ENCODE measurements around the gene ATG9A.
A peak's percentile ranks its signal among the peaks of the same experiment; 100 is the strongest.

The ATG9A gene

DNA sequence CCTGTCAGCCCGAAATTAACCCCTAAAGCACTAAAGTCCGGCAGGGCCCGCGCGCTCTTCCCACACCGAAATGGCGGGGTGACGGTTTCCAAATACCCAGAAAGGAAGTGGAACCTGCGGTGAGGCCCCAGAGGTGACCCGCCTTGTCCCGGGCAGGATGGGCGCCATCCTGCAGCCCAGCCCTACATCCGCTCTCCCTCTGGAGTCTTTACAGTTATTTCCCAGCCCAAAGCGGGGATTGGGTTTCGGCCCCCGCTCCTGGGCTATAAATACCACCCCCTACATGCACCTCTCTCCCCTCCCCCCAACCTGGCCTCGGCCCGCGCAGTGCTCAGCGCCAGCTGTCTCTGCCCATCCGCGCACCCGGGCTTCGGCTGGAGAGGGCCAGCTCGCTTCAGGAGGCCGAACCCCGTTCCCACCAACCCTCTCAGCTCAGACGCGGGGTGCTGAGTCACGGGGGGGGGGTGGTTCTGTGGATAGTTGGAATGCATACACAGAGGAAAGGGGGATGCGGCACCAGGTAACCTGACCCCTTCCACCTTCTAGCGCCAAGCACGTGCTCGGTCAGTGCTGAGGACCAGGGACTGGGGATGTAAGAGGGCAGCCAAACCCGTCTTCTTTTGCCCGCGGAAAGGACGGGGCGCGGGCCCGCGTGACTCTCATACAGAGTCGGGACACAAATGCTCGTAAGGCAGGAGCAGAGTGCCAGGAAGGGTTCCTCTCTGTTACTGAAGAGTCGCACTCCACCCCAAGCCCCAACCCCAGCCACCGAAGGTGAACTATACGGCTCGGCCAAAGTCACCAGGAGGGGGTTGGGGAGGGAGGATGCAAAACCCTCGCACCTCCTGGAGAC, 23.7 kb upstream of the ATG9A start, which contains the start of gene TUBA4B:
Gene TUBA4B (plus strand): TSS at position 344 of the 853 bp plus-strand sequence. CDS start 165 bp downstream, at position 509.
- peak; percentile 51 for DNase-seq

DNA sequence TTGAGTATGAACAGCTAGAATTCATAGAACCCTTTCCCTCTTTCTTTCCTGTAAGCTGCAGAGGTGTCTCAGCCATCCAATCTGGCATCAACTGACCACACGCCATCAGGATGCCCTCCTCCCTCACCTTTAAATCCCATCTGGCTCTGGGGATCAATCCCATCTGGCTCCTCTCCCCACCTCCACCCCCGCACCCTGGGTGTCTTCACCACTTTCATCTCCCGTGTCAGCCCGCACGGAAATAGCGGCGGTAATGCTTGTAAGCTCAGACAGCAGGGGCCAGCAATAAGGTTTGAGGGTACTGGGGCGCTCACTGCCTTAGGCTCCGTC, 23.1 kb upstream of the ATG9A start:
- peak; percentile 44 for DNase-seq

DNA sequence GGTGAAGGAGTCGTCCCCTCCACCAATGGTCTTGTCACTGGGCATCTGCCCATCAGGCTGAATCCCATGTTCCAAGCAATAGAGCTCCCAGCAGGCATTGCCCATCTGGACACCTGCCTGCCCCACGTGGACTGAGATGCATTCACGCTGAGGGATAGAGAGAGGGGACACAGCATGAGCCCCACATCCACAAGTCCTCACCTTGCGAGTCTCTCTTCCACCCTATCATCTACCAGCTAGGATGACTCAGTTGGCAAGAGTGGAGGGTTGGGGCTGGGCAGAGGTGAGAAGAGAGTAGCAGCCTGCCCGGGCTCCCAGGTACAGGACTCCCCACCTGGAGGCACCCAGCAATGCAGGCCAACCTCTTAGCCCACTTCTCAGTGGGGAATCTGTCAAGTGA, 22.6 kb upstream of the ATG9A start:
- peak; percentile 44 for DNase-seq

DNA sequence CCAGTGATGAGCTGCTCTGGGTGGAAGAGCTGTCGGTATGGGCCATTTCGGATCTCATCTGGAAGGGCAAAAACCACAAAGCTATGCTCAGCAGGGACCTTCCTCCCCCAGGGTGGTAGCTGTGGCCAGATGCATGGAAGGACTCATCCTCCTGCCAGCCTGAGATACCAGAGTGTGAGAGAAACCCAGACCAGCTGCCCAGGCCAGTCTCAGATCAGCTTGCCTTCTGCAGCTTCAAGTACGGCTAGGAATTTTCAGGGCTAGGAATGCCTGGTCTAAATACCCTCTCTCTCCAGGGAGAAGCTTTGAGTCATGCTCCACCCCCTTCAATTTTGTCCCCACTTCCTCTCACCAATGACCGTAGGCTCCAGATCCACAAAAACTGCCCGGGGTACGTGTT, 22.2 kb upstream of the ATG9A start:
- no peak for DNase-seq

DNA sequence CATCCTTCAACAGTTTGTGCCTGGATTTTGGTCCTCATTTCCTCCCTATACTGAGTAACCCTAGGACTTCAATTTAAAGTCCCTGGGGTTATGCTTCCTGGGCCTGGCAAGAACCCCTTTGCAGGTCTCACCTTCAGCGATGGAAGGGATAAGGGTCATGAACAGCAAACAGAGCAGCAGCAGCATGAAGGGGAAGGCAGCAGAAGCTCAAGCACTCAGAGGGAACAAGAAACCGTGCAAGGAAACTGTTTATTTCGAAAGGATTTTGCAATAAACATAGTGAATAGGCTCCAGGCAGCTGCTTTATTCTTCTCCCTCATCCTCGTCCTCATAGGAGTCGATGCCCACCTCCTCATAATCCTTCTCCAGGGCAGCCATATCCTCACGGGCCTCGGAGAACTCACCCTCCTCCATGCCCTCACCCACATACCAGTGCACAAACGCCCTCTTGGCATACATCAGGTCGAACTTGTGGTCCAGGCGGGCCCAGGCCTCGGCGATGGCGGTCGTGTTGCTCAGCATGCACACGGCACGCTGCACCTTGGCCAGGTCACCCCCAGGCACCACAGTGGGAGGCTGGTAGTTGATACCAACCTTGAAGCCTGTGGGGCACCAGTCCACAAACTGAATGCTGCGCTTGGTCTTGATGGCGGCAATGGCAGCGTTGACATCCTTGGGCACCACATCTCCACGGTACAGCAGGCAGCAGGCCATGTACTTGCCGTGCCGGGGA, 20.8 kb upstream of the ATG9A start:
- DNase-seq = no peak

DNA sequence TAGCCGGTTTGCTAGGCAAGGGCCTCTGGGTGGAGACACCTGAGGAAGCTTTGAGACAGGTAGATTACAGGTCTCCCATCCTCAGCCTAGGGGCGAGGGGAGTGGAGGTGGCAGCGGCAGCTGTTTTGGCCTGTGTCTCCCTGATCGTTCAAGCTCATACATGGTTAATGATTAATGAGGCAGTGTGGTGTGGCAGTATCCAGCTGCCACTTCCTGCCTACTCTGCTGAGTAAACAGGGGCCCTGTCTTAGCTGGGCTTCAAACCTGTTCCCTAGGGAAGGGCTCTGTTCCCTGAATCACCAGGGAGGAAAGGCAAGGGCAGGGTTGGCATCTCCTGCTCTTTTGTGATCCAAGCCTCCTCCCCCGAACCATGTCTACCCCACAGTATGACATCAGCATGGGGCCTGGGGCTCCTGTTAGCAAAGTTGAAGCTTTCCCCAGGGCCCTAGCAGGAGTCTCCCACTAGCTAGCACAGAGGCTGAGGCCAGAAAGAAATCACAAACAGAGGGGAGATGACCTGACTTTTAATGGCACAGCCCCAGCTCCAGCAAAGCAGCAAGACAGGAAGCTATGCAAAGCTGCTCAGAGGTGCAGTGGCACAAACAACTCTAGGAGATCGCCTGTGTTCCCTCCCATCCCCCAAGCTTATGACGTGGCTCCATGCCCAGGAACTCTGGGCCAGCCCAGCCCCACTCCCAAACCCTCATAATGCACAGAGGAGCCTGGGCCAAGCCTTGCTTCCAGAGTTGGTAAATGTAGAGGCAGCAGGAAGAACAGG, 20.0 kb upstream of the ATG9A start:
- peak; percentile 46 for DNase-seq

DNA sequence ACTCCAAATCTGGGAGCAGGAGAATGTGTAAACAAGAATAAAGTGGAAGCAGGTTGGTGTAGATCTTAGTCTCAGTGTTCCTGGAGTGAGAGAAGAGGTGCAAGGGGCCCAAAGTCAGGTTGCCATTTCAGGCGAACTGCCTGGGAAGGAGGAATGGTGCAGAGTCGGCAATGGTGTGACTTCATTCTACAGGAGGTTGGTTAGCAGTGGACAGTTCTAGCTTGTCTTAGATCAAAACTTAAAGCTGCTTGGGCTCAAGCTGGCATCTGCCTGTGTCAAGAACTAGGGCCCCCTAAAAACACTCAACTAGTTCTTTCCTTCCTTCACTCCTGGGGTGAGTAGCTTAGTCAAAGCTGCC, 19.4 kb upstream of the ATG9A start:
- no peak for DNase-seq

DNA sequence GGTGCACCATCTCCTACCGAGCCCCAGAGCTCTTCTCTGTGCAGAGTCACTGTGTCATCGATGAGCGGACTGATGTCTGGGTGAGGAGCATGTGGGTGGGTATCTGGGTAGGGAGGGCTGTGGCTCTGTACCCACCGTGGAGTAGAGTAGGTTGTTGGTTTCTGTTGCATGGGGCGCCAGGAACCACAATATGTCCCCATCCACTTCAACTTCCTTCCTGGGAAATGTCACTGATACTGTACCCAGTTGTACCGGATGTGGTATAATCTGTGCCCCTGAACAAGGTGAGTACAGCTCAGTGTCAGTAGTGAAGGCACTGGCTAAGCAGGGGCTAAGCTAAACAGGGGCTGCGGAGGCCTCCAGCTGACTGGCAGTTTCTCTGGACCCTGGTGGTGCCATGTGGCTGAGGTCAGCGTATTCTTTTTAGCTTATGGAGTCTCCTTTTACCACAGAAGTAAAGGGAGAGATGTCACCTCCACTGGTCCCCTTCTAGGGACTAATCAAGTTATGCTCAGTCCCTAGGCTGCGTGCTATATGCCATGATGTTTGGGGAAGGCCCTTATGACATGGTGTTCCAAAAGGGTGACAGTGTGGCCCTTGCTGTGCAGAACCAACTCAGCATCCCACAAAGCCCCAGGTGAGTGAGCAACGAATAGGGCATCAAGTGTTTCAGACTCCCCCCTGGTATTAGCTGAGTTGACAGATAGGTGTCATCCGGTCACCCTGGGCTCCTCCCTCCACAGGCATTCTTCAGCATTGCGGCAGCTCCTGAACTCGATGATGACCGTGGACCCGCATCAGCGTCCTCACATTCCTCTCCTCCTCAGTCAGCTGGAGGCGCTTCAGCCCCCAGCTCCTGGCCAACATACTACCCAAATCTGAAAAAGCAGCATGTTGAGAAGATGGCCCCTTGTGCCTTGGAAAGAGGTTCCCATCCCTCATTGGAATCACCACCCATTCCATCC, 18.5 kb upstream of the ATG9A start:
- DNase-seq = peak; percentile 72

DNA sequence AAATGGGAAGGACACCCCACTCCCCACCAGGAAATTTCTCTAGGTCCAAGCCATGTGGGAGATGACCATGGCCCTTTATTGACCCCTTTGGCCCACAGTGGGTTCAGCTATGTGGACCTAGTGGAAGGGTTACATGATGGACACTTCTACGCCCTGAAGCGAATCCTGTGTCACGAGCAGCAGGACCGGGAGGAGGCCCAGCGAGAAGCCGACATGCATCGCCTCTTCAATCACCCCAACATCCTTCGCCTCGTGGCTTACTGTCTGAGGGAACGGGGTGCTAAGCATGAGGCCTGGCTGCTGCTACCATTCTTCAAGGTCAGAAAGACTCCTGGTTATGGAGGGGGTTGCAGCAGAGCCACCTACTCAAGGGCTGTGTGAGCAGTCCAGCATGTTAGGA, 17.1 kb upstream of the ATG9A start:
- no peak for DNase-seq

DNA sequence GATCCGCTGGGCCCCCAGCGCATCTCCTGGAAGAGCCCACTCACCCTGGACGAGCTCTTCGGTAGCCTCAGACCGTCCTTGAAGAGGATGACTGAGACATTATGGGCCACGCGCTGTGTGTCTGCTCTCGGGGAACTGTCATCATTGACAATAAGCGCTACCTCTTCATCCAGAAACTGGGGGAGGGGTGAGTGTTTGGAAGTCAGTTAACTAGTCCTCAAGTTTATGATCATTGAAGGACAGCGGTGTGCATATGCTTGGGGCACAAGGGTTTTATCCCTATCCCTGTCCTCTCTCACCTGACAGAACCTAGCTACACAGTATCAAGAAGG, 16.4 kb upstream of the ATG9A start:
- DNase-seq = peak; percentile 21

DNA sequence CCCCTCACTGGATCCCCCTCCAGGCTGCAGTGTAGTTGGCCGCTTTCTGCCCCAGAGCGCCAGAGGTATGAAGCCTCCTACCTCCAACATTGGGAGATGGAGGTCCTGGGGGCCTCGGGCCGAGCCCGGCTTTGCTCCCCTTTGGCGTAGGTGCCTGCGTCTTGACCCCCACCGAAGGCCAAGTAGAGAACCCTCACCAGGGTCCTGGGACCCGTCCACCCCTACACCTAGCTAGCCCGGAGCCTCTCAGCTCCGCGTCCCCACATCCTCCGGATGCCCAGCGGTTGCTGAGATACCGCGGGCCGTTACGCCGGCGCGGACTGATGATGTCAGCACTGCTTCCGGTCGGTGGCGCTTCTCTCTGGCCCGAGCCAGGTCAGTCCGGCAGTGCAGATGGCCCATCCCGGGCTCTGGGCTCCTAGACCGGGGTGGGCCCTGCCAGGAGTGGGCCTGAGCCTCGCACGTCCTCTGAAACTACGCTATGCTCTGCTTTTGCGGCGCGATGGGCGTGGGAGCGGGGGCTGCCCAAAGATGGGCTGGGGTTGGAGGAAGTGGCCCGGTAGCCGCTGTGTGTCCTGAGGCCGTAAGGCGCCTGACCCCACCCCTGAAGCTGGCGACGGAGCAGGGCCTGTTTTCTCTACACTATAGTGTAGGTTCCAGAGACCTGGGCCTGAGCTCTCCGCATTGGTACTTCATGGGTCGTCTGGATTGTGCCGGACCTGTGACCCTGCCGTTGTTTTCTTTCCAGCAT, 15.9 kb upstream of the ATG9A start, which contains the start of the genes GLB1L and STK16:
Gene GLB1L (minus strand): TSS at position 297 of the 751 bp plus-strand sequence. CDS start 1,871 bp downstream, outside the sequence.
Gene STK16 (plus strand): TSS at position 332 of the 751 bp plus-strand sequence. CDS start 521 bp downstream, outside the sequence.
- peak; percentile 86 for DNase-seq

DNA sequence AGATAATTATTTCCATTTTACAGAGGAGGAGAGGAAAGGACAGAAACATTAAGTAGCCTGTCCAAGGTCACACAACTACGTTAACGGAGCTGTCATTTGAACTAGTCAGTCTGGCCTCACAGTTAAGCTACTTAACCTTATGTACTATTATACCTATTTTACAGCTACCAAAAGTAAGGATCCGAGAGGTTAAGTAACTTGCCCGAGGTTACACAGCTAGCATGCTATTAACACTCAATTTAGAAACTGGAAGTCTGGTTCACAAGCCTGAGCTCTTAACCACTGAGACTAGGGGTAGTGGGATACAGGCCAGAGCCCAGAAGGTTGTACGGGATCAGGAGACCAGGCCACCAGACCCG, 15.3 kb upstream of the ATG9A start:
- no peak for DNase-seq

DNA sequence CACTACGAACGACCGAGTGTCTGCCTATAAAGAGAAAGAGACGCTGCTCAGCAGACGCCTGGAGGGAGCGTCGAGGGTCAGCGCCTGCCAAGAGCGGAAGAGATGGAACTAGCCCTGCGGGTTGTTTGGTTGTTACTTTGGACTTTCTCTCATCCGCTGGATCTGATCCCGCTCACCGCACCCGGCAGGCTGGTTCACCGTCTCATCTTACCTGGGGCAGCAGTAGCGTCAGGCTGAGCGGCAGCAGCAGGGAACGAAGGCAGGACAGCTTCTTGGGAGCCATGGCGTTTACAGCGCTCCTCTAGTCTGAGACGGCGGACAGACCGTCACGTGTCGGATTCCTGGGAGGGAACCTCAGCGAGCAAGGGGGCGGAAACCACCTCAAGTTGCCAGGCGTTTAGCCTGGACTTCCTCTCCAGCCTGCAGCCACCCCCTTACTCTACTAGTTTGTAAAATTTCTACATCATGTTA, 13.9 kb upstream of the ATG9A start:
- DNase-seq = no peak

DNA sequence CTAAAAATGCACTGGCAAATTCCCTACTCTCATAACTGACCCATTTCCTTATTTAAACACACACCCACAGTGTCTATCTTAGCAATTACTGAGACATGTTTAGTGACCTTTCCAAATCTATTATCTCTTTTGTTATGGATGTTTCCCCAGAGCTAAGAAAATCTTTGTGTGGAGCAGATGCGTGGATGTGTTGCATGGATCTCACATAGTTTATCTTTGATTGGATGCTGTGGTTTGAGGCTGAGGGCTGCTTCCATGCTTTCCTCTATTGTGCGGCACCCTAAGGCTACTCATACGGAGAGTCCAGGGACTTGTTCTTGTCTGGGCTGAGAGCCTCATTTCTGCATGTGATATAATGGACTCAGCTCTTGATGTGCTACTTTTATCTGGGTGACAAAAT, 4.9 kb upstream of the ATG9A start:
- no peak for DNase-seq

DNA sequence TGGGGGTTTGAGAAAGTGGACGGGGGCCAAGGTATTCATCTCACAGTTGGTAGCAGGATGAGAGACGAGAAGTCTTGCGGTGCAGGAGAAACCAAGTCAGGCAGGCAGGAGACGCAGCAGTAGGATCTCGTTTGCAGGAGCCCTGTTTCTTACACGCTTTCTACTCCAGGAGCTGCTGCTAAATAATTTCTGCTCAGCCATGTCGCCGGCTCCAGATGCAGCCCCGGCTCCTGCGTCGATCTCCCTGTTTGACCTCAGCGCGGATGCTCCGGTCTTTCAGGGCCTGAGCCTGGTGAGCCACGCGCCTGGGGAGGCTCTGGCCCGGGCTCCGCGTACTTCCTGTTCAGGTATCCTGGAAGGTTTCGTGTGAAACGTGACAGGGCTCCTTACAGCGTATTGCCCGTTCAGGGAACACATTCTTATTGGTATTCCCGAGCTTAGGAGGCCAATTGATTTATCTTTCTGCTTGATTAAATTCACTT, 664 bp upstream of the ATG9A start:
- DNase-seq = no peak

DNA sequence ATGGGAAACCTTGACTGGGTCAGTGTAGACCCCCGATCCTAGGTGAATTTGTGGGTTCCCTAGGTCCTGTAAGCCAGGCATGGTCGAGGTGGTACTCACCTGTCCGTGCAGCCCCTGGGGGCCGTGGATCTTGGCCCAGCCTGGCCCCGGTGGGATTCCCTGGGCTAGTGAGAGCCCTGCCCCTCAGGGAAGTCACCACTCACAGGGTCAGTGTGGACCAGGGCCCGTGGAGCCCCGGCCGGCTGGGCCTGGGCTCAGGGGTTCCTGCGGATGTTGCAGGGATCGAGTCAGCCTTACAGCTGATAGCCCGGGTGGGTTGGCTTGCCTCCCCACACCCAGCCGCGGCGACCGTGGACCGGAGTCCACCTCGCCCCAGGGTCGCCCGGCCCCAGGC, 528 bp downstream of the ATG9A start:
- no peak for DNase-seq

DNA sequence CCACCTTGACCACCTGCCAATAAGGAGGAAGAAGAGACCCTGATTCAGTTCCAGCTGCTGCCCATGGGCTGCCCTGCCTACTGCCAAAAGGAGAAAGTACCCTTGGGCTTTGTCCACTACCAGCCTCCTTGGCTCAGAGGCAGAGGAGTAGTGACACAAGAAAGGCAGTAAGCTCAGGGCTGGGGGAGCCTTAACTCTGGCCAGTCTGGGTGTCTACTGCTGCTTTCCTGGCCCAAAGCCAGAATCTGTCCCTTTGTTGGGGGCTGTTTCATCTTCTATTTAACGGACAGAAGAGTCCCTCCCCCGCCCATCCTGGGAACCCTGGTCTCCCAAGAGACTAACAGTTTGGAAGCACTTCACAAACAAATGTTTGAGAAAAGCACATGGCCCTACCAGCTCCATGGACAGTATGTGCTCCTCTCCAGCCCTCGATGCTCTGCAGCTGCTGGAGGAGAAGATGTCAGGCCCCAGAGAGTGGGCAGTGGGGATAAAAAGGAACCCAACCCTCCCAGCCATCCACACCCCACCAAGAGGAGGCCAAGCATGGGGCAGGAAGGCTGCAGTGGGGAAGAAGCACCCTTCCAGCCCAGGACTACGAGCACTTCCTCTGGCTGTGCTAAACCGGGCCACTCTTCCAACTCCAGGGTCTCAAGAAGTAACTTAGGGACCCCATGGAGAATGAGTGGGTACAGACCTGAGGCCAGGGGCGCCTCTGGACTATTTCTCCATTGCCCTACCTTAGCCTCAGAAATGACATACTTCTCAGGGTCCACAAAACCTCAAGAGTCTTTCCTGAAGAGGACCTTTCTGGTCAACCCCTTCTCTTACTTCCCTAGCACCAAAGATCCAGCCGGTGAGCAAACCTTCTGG, 1.2 kb downstream of the ATG9A start:
- DNase-seq = no peak

DNA sequence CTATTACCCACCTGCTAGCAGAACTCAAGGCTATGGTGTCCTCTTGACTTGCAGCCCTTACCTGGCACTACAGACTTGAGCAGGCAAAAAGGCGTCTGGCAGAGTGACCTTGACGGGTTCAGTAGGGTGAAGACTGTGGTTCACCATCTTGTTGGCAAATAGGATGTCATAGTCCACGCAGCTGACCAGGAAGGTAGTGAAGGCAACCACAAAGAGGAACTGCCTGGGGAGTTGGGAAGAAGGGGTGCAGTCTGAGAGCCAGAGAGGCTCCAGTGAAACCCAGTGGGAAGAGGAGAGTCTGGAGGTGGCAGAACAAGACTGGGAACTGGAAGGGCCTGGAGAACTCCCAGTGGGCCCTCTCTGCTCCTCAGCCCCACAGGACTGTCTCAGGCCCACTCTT, 4.1 kb downstream of the ATG9A start:
- DNase-seq = no peak

DNA sequence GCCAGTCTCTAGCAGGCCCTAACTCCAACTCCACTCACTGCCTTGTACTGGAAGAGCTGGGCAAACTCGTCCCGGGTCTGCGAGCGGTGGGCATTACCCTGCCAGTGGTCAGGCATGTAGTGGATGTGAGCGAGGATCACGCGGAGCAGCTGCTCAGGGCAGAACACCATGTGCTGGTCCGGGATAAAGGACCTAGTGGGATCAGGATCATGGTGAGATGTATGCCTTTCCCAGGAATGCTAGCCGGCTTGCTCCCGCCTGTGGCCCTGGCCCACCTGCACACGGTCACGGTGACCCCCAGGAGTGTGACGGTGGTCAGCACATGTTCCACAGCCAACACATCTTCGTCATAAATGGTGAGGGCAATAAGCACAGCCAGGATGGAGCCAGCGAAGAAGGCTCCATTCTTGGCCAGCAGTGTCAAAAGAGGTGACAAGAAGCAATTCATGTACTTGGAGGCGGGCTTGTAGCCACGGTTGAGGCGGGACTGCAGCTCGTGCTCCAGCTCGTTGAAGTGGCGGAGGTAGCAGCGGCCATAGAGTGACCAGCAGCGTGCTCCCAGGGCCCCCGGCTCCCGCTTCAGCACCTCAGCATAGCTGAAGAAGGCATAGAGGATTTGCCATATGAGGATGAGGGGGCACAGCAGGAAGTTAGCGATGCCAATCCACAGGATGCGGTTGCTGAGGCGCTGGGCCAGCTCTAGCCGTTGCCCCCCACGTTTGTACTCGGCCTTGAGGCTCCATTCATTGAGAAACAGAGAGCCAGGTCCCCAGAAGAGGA, 5.4 kb downstream of the ATG9A start:
- DNase-seq = no peak
